H1 (cell line): ENCODE measurements around the gene LPCAT1. TPM values are rescaled to one million over a fixed set of nuclear protein-coding genes. Genes with fewer than 3 reads are reported as not detected.

Experiments
- EP300 ChIP-seq, 2 experiments: IDR thresholded peaks; 1 replicate in 1 of 2; 2 replicates in 1 of 2; pipeline ENCODE4 v1.6.1; 2011 to 2012; ENCODE audit warnings: low read depth in 2 of 2, low read length in 2 of 2, mild to moderate bottlenecking in 2 of 2, borderline replicate concordance in 1 of 2, inconsistent platforms in 1 of 2, moderate library complexity in 1 of 2
- RBBP5 ChIP-seq: IDR thresholded peaks from 2 replicates; pipeline ENCODE4 v1.7.1; 2012; ENCODE audit warnings: low read depth, mild to moderate bottlenecking, inconsistent platforms, low read length, moderate library complexity, borderline replicate concordance
- polyA plus RNA-seq, 7 experiments: library from polyadenylated mRNA; depleted of rRNA in 3 of 7; stranded (reverse) in 5 of 7; unstranded in 2 of 7; fragments of >200 nt in 5 of 7; fragments of 200-250 nt in 2 of 7; gene quantifications; 1 replicate in 5 of 7; 2 replicates in 1 of 7; 4 replicates in 1 of 7; pipeline versions ENCODE4 v1.2.1 to v1.2.3, GENCODE V29; 2011 to 2013; ENCODE audit warnings: missing spikeins in 2 of 7, mixed read lengths in 2 of 7
- total RNA-seq: library from RNA; stranded (reverse); fragmentation: NEBNext Ultra II Directional; extraction: Animal tissue kit (Norgen Biotek cat#: 25700); gene quantifications from 2 replicates; pipeline ENCODE4 v1.2.1, GENCODE V29; 2021
- TF ChIP-seq, protein P1 (sequence below): IDR thresholded peaks from 2 replicates; pipeline ENCODE4 v1.6.1; 2012; ENCODE audit warnings: low read length, inconsistent platforms

The LPCAT1 gene
- total and polyA plus RNA-seq, 2 of the 8 experiments (the other 6 are each of a cell fraction or from before 2014, with no cell fraction given), result 107 to 260 TPM

DNA sequence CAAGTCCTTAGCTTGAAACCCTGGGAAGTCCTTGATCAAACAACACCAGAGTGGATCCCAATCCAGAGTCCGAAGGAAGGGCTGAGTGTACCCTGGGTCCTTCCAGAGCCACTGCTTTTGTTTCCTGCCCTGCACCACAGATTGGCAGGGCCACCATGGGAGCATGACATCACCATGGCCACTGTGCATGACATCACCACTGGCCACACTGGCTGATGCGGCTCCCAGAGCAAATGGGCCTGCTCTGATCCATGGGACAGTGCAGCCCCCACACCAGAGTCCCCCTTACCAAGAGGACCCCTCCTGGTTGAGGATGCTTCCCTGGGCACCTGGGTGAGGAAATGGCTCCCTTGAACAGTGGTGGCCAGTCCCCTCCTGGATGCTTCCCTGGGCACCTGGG is 88.4 kb downstream of the LPCAT1 start (continued):
- TF ChIP-seq EP300 (IDR thresholded peaks at IDR 0.05; ENCODE audit: borderline replicate concordance in 1 of 2, low read depth in 2 of 2, low read length in 2 of 2) (no peak), RBBP5 (no peak)
- TF ChIP-seq, protein P1, sequence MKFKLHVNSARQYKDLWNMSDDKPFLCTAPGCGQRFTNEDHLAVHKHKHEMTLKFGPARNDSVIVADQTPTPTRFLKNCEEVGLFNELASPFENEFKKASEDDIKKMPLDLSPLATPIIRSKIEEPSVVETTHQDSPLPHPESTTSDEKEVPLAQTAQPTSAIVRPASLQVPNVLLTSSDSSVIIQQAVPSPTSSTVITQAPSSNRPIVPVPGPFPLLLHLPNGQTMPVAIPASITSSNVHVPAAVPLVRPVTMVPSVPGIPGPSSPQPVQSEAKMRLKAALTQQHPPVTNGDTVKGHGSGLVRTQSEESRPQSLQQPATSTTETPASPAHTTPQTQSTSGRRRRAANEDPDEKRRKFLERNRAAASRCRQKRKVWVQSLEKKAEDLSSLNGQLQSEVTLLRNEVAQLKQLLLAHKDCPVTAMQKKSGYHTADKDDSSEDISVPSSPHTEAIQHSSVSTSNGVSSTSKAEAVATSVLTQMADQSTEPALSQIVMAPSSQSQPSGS, result no peak
